Thyroid gland (tissue), 4 donors: ENCODE measurements around the gene CGB8. TPM values are rescaled to one million over a fixed set of nuclear protein-coding genes. Genes with fewer than 3 reads are reported as not detected.

Source experiments
- DNase-seq, 2 donors: peaks; one replicate each; pipeline ENCODE4 v3.0.0-alpha.2; 2019
- H3K27ac ChIP-seq, 3 donors: fragments of 200-600 bp; sonication (generic); 1 replicate in 2 of 3; 2 replicates in 1 of 3; pipeline ENCODE4 v1.5.1; 2016 to 2019; ENCODE audit warnings: mild to moderate bottlenecking in 1 of 3, moderate library complexity in 1 of 3
- H3K27me3 ChIP-seq: fragments of 200-600 bp; sonication (generic); one replicate; pipeline ENCODE4 v1.5.1; 2019
- H3K36me3 ChIP-seq, 2 donors: fragments of 200-600 bp; sonication (generic); one replicate each; pipeline ENCODE4 v1.5.1; 2016 to 2019
- H3K4me1 ChIP-seq, 2 donors: fragments of 200-600 bp; sonication (generic); one replicate each; pipeline ENCODE4 v1.5.1; 2017 to 2019
- H3K4me3 ChIP-seq, 3 donors: fragments of 200-600 bp; sonication (generic); replicated peaks in 1 of 3; 1 replicate in 2 of 3; 2 replicates in 1 of 3; pipeline ENCODE4 v1.5.1; 2016; ENCODE audit warnings: mild to moderate bottlenecking in 1 of 3
- H3K9me3 ChIP-seq: fragments of 200-600 bp; sonication (generic); one replicate; pipeline ENCODE4 v1.5.1; 2017
- POLR2A ChIP-seq, 2 donors: fragments of 450-650 bp; IDR thresholded peaks; one replicate each; pipeline ENCODE4 v1.6.1; 2017; ENCODE audit warnings: antibody characterized with exemption in 2 of 2, mild to moderate bottlenecking in 2 of 2, moderate library complexity in 1 of 2
- WGBS, 2 donors: methylation state at CpG; one replicate each; pipeline ENCODE4 v1.1.5; 2017; 5-methylcytosine and 5-hydroxymethylcytosine counted together
- intact Hi-C: fragments of 100-400 bp; cut with DNase I; formaldehyde crosslinking; loops from one replicate; pipeline ENCODE4 v1.15.1; 2023
- total RNA-seq, 4 donors: library from RNA; depleted of rRNA; stranded (reverse); fragments of >200 nt; gene quantifications; one replicate each; pipeline ENCODE4 v1.2.3, GENCODE V29; 2016
- TF ChIP-seq, protein P1 (sequence below), 6 experiments: fragments of 200-600 bp in 3 of 6; fragments of 450-650 bp in 3 of 6; sonication (generic) in 3 of 6; IDR thresholded peaks; one replicate each; pipeline ENCODE4 v1.5.1; 2016 to 2019; ENCODE audit warnings: antibody characterized with exemption in 6 of 6, mild to moderate bottlenecking in 2 of 6, inconsistent platforms in 1 of 6, moderate library complexity in 1 of 6

The CGB8 gene
- total RNA-seq, 4 donors from 2014 or later = not detected

GRCh38 chr19:49017666-49018351, 31.1 kb downstream of the CGB8 start:
- intact Hi-C loops = no loop called here
- 3% methylated on average over 8 to 14 of the region's 62 CpGs for WGBS, 2 donors
- no peaks in the 10 kb centered on the region for H3K27me3 ChIP-seq
- TF ChIP-seq, protein P1, sequence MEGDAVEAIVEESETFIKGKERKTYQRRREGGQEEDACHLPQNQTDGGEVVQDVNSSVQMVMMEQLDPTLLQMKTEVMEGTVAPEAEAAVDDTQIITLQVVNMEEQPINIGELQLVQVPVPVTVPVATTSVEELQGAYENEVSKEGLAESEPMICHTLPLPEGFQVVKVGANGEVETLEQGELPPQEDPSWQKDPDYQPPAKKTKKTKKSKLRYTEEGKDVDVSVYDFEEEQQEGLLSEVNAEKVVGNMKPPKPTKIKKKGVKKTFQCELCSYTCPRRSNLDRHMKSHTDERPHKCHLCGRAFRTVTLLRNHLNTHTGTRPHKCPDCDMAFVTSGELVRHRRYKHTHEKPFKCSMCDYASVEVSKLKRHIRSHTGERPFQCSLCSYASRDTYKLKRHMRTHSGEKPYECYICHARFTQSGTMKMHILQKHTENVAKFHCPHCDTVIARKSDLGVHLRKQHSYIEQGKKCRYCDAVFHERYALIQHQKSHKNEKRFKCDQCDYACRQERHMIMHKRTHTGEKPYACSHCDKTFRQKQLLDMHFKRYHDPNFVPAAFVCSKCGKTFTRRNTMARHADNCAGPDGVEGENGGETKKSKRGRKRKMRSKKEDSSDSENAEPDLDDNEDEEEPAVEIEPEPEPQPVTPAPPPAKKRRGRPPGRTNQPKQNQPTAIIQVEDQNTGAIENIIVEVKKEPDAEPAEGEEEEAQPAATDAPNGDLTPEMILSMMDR (IDR thresholded peaks at IDR 0.05) = peak in 2 of 6 experiments; percentile 33 to 54
- TF ChIP-seq POLR2A (IDR thresholded peaks at IDR 0.05) = no peak
- peak; percentile 25 to 33 for DNase-seq
- H3K4me3 ChIP-seq = peak overlapping the region in 1 of 3 donors; percentile 25
- H3K9me3 ChIP-seq = no peaks in the 10 kb centered on the region
- H3K4me1 ChIP-seq = peaks cover 17 to 24% of the 10 kb centered on the region in 2 donors
- H3K36me3 ChIP-seq = peaks cover 0 to 6% of the 10 kb centered on the region in 2 donors
- H3K27ac ChIP-seq = no peak overlapping the region

- 59 to 70% methylated on average over 14 to 17 of the region's 17 CpGs for WGBS, 2 donors
- Histone ChIP-seq H3K4me3 (peak within 1 kb of the TSS in 1 of 3 donors; percentile 25), H3K36me3 (peaks cover under 1 to 11% of the 10 kb centered on the region in 2 donors), H3K27ac (no peak within 1 kb of the TSS), H3K27me3 (no peaks in the 10 kb centered on the region), H3K9me3 (no peaks in the 10 kb centered on the region), H3K4me1 (peaks cover 17 to 24% of the 10 kb centered on the region in 2 donors)
- DNase-seq = no peak
- TF ChIP-seq POLR2A (IDR thresholded peaks at IDR 0.05) = no peak
- TF ChIP-seq, protein P1 (IDR thresholded peaks at IDR 0.05) = no peak
- intact Hi-C loops = no loop called here
Observed at GRCh38 chr19:49017041-49017665, 31.8 kb downstream of the CGB8 start, which contains the start of gene LHB. Gene LHB (minus strand): TSS chr19:49017091. CDS start chr19:49017081, 10 bp downstream.

DNA sequence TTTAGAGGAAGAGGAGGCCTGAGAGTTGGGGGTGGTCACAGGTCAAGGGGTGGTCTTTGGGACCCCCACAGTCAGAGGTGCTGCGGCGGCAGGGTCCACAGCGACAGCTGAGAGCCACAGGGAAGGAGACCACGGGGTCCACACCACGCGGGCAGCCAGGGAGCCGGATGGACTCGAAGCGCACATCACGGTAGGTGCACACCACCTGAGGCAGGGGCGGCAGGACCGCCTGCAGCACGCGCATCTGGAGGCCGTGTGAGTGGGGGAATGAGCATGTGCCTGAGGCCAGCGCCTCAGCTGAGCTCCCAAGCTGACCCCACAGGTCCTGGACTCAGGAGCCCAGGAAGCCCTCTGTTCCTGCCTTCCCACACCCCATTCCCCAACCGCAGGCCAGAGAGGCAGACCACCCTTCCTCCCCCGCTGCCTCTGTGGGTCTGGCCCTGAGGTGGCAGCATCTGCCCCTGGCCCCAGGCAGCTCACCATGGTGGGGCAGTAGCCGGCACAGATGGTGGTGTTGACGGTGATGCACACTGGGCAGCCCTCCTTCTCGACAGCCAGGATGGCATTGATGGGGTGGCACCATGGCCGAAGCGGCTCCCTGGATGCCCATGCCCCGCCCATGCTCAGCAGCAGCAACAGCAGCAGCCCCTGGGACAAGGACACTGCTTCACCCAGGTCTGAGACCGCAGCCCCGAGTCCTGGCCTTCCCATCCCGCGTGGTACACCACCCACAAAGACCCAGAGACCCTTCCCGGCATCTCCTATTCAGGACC, 32.7 kb downstream of the CGB8 start:
- Histone ChIP-seq H3K27me3 (no peaks in the 10 kb centered on the region), H3K4me3 (no peak overlapping the region), H3K27ac (no peak overlapping the region), H3K9me3 (no peaks in the 10 kb centered on the region), H3K4me1 (peaks cover 17 to 24% of the 10 kb centered on the region in 2 donors), H3K36me3 (peaks cover 9 to 16% of the 10 kb centered on the region in 2 donors)
- intact Hi-C loops = no loop called here
- 93 to 94% methylated on average over 14 to 22 of the region's 29 CpGs for WGBS, 2 donors
- no peak for DNase-seq
- TF ChIP-seq, protein P1 (IDR thresholded peaks at IDR 0.05) = no peak
- TF ChIP-seq POLR2A (IDR thresholded peaks at IDR 0.05) = no peak

GRCh38 chr19:49014870-49015255, 34.0 kb downstream of the CGB8 start:
- DNase-seq = no peak
- H3K4me1 ChIP-seq = peaks cover 17 to 24% of the 10 kb centered on the region in 2 donors
- no peak overlapping the region for H3K4me3 ChIP-seq
- no peak overlapping the region for H3K27ac ChIP-seq
- no peaks in the 10 kb centered on the region for H3K27me3 ChIP-seq
- intact Hi-C loops = no loop called here
- 79 to 98% methylated on average over 6 to 18 of the region's 18 CpGs for WGBS, 2 donors
- no peak for TF ChIP-seq POLR2A (IDR thresholded peaks at IDR 0.05)
- TF ChIP-seq, protein P1 (IDR thresholded peaks at IDR 0.05) = no peak
- peaks cover 21 to 28% of the 10 kb centered on the region in 2 donors for H3K36me3 ChIP-seq
- no peaks in the 10 kb centered on the region for H3K9me3 ChIP-seq
